Activated naive CD4-positive, alpha-beta T cell treated with anti-CD3 and anti-CD28 coated beads, Interleukin-2, amount 50 U/mL, for 16 hours (primary cell): ENCODE results near the gene SCARB1.

Experiments
- DNase-seq: peaks from one replicate; pipeline ENCODE4 v3.0.0-alpha.2; 2020

Gene SCARB1

GRCh38 chr12:124754949-124755800 is 108.5 kb downstream of the SCARB1 start:
- no peak for DNase-seq

- no peak for DNase-seq
Measured at GRCh38 chr12:124754491-124754890, 109.2 kb downstream of the SCARB1 start.

- DNase-seq = no peak
Measured at GRCh38 chr12:124753993-124754392, 109.7 kb downstream of the SCARB1 start.

GRCh38 chr12:124753228-124753591 is 110.5 kb downstream of the SCARB1 start:
- no peak for DNase-seq

GRCh38 chr12:124752437-124753227 is 111.0 kb downstream of the SCARB1 start:
- no peak for DNase-seq

- DNase-seq = no peak
Measured at GRCh38 chr12:124751654-124752355, 111.9 kb downstream of the SCARB1 start.

GRCh38 chr12:124750787-124751471 is 112.7 kb downstream of the SCARB1 start:
- no peak for DNase-seq

- no peak for DNase-seq
Measured at GRCh38 chr12:124750149-124750656, 113.5 kb downstream of the SCARB1 start.

GRCh38 chr12:124749725-124750124 is 113.9 kb downstream of the SCARB1 start:
- no peak for DNase-seq

- no peak for DNase-seq
Measured at GRCh38 chr12:124747426-124748161, 116.1 kb downstream of the SCARB1 start.

GRCh38 chr12:124746649-124747425 is 116.8 kb downstream of the SCARB1 start:
- DNase-seq = no peak

GRCh38 chr12:124745891-124746570 is 117.6 kb downstream of the SCARB1 start:
- DNase-seq = peak; percentile 40

GRCh38 chr12:124745465-124745890 is 118.2 kb downstream of the SCARB1 start:
- no peak for DNase-seq

GRCh38 chr12:124744659-124745464 is 118.8 kb downstream of the SCARB1 start:
- no peak for DNase-seq

GRCh38 chr12:124744273-124744640 is 119.4 kb downstream of the SCARB1 start:
- no peak for DNase-seq

GRCh38 chr12:124743479-124744272 is 120.0 kb downstream of the SCARB1 start:
- DNase-seq = no peak

- no peak for DNase-seq
Measured at GRCh38 chr12:124742678-124743077, 121.0 kb downstream of the SCARB1 start.

- no peak for DNase-seq
Measured at GRCh38 chr12:124742111-124742510, 121.6 kb downstream of the SCARB1 start.

- DNase-seq = no peak
Measured at GRCh38 chr12:124741211-124741610, 122.5 kb downstream of the SCARB1 start.
